HG02840 (cell line): ENCODE measurements around the gene LMTK3.

Experiments
- ATAC-seq: cut with Tn5 transposase; IDR thresholded peaks from one replicate; pipeline ENCODE4 v1.9.1; 2021; ENCODE audit warnings: mild to moderate bottlenecking, moderate library complexity, moderate number of reproducible peaks; ENCODE audit not compliant: unreplicated experiment, low FRiP score

The LMTK3 gene

GRCh38 chr19:48508729-48509411 lies 2.8 kb downstream of the LMTK3 start:
- ATAC-seq, result no peak

GRCh38 chr19:48507911-48508439 lies 3.7 kb downstream of the LMTK3 start:
- no peak for ATAC-seq

GRCh38 chr19:48506138-48506733 lies 5.4 kb downstream of the LMTK3 start:
- ATAC-seq, result no peak

- ATAC-seq, result no peak
These were observed 9.2 kb downstream of the LMTK3 start for GRCh38 chr19:48502350-48503018.

- ATAC-seq, result no peak
These were observed 9.9 kb downstream of the LMTK3 start for GRCh38 chr19:48501494-48502349.

GRCh38 chr19:48500830-48501493 lies 10.7 kb downstream of the LMTK3 start:
- no peak for ATAC-seq

GRCh38 chr19:48499316-48500090 lies 12.1 kb downstream of the LMTK3 start:
- ATAC-seq, result no peak

GRCh38 chr19:48498595-48499311 lies 12.9 kb downstream of the LMTK3 start:
- ATAC-seq, result no peak

- ATAC-seq, result no peak
These were observed 13.7 kb downstream of the LMTK3 start for GRCh38 chr19:48497728-48498594.

- ATAC-seq, result no peak
These were observed 14.5 kb downstream of the LMTK3 start for GRCh38 chr19:48496959-48497727.

- ATAC-seq, result no peak
These were observed 16.2 kb downstream of the LMTK3 start for GRCh38 chr19:48495396-48495795.

- ATAC-seq, result peak; percentile 2
These were observed 17.8 kb downstream of the LMTK3 start for GRCh38 chr19:48493718-48494401.

GRCh38 chr19:48492925-48493717 lies 18.5 kb downstream of the LMTK3 start:
- peak; percentile 50 for ATAC-seq

- no peak for ATAC-seq
These were observed 19.9 kb downstream of the LMTK3 start for GRCh38 chr19:48491793-48492123.

- no peak for ATAC-seq
These were observed 20.4 kb downstream of the LMTK3 start for GRCh38 chr19:48490981-48491792.
